ENCODE measurements around the gene CPED1.

The CPED1 gene

DNA sequence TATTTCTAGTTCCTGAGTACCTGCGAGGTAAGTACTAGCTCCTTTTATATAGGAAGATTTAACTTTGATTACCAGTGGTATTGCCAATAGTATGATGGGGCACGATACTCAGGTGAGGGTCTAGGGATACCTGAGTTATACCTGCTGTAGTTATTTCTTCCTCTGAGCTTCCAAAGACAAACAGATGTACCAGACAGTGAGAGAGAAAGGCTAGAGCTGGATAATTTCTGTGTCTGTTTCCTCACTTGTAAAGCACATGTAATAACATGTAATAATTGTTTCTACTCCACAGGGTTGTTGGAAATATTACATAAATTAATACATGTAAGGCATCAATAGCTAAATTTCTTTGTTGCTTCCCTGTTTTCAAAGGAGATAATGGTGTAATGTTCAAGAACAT lies 53.7 kb downstream of the CPED1 start:
- H3K9me3 ChIP-seq (ENCODE audit: control insufficient read depth in 2 of 2, low read length in 2 of 2), result no peaks in the 10 kb centered on the region
- no peak overlapping the region for H3K27ac ChIP-seq (ENCODE audit: low read length)
- no peaks in the 10 kb centered on the region for H3K27me3 ChIP-seq (ENCODE audit: control insufficient read depth in 1 of 2, insufficient read depth in 2 of 2, low read length in 2 of 2)
- H3K4me3 ChIP-seq (ENCODE audit: low read length in 2 of 2), result no peak overlapping the region
- H3K9ac ChIP-seq (ENCODE audit: low read length in 2 of 2), result no peak overlapping the region
- no peaks in the 10 kb centered on the region for H3K4me1 ChIP-seq (ENCODE audit: control insufficient read depth, insufficient read depth, low read length)
- H3K36me3 ChIP-seq (ENCODE audit: control insufficient read depth in 2 of 2, insufficient read depth in 2 of 2, low read length in 2 of 2), result no peaks in the 10 kb centered on the region

DNA sequence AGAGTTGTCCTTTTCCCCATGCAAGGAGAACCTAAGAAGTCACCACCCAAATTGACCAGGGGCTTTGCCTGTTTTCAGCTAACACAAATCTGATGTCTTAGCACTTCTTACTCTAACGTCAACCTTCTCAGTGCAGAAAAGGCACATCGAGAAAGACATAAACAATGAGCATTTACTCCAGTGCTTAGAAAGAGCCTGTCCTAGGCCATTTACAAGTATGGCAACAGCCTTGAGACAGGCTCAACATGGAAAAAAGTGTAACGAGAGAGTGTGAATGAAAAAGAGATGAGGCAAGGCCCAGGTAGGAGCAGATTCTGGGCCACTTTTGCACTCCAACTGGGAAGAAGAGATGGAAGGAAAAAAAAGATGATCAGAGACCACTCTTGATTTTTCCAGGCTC lies 54.4 kb downstream of the CPED1 start:
- H3K9me3 ChIP-seq (ENCODE audit: control insufficient read depth in 2 of 2, low read length in 2 of 2), result no peaks in the 10 kb centered on the region
- H3K9ac ChIP-seq (ENCODE audit: low read length in 2 of 2), result no peak overlapping the region
- peaks cover 0 to 2% of the 10 kb centered on the region in 2 donors for H3K36me3 ChIP-seq (ENCODE audit: control insufficient read depth in 2 of 2, insufficient read depth in 2 of 2, low read length in 2 of 2)
- no peaks in the 10 kb centered on the region for H3K27me3 ChIP-seq (ENCODE audit: control insufficient read depth in 1 of 2, insufficient read depth in 2 of 2, low read length in 2 of 2)
- H3K4me3 ChIP-seq (ENCODE audit: low read length in 2 of 2), result no peak overlapping the region
- no peaks in the 10 kb centered on the region for H3K4me1 ChIP-seq (ENCODE audit: control insufficient read depth, insufficient read depth, low read length)
- H3K27ac ChIP-seq (ENCODE audit: low read length), result no peak overlapping the region

DNA sequence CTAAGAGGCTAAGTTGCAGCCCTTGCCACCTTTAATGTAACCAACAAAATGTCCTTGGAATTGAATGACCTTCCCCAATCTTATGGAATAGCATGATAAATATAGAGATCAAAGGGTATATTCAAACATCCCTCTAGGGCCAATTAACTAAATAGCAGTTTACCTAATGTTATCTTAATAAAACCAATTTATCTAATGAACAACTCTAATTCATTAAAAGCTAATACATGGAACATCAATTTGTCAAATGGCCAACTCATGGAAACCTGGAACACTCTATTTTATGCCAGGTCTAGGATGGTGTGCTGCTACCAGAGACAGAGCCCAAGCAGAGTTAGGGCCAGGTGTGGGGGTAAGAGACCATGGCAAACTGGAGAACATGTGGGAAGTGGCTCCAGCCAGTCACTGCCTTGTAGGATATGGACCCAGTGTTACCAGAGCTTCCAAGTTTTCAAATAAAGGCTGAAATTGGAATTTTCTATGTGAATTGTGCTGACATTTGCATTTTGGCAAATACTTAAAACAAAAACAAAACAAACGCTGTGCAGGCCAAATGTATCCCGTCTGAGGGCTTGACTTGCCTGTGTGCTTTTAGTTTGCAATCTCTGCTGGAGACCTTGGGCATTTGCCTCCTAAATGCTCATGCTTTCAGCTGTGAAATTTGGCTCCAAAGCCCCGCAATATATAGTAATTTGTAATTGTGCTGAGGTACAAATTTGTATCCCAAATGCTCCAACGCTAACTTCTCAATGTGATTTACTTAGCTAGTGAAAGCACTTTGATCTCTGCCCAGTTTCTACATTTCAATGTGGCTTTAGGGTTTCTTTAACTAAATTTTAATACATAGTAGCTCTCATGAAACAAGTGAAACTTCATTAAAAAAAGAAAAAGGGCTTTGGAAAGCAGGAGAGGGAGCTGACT lies 55.1 kb downstream of the CPED1 start:
- no peaks in the 10 kb centered on the region for H3K9me3 ChIP-seq (ENCODE audit: control insufficient read depth in 2 of 2, low read length in 2 of 2)
- H3K36me3 ChIP-seq (ENCODE audit: control insufficient read depth in 2 of 2, insufficient read depth in 2 of 2, low read length in 2 of 2), result peaks cover 6 to 7% of the 10 kb centered on the region in 2 donors
- H3K4me3 ChIP-seq (ENCODE audit: low read length in 2 of 2), result no peak overlapping the region
- no peaks in the 10 kb centered on the region for H3K4me1 ChIP-seq (ENCODE audit: control insufficient read depth, insufficient read depth, low read length)
- no peak overlapping the region for H3K27ac ChIP-seq (ENCODE audit: low read length)
- H3K9ac ChIP-seq (ENCODE audit: low read length in 2 of 2), result no peak overlapping the region
- no peaks in the 10 kb centered on the region for H3K27me3 ChIP-seq (ENCODE audit: control insufficient read depth in 1 of 2, insufficient read depth in 2 of 2, low read length in 2 of 2)

DNA sequence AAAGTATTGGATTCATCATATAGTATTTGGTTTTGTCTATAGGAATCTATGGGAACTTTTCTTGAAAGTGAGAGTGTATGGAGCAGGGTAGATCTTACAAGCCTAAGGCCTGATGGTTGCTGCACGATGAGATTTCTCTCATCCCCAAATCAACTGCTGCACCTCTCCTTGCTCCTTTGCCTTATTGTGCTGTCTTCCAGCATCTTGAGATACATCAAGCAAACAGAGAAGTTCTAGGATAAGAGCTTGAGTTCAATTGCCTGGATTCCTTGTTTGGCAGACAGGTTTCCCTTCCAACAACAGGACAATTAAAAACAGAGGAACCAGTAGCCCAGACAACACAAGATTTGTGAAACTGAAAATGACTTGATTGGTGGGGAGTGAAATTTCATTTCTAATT lies 56.6 kb downstream of the CPED1 start:
- Histone ChIP-seq H3K9ac (ENCODE audit: low read length in 2 of 2) (no peak overlapping the region), H3K36me3 (ENCODE audit: control insufficient read depth in 2 of 2, insufficient read depth in 2 of 2, low read length in 2 of 2) (peaks cover 6 to 7% of the 10 kb centered on the region in 2 donors), H3K4me3 (ENCODE audit: low read length in 2 of 2) (no peak overlapping the region), H3K27me3 (ENCODE audit: control insufficient read depth in 1 of 2, insufficient read depth in 2 of 2, low read length in 2 of 2) (no peaks in the 10 kb centered on the region), H3K27ac (ENCODE audit: low read length) (no peak overlapping the region), H3K9me3 (ENCODE audit: control insufficient read depth in 2 of 2, low read length in 2 of 2) (no peaks in the 10 kb centered on the region), H3K4me1 (ENCODE audit: control insufficient read depth, insufficient read depth, low read length) (no peaks in the 10 kb centered on the region)

DNA sequence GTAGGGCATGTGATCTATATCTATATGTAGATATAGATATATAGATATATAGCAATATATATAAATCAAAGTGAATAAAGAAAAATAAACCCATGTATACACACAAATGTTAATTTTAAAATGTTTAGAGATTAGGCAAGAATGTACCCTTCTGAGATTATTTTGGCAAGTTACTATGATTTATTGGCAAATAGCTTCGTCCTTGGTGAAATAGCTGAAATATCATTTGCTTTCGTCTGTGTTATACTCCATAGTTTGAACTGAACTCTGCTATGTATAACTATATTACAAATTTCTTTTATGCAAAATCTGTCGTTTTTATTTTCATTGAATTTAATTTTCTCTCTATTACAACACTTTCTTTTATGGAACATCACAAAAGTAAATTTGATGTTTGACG lies 57.5 kb downstream of the CPED1 start:
- Histone ChIP-seq H3K4me3 (ENCODE audit: low read length in 2 of 2) (no peak overlapping the region), H3K9me3 (ENCODE audit: control insufficient read depth in 2 of 2, low read length in 2 of 2) (no peaks in the 10 kb centered on the region), H3K36me3 (ENCODE audit: control insufficient read depth in 2 of 2, insufficient read depth in 2 of 2, low read length in 2 of 2) (peaks cover 7 to 8% of the 10 kb centered on the region in 2 donors), H3K4me1 (ENCODE audit: control insufficient read depth, insufficient read depth, low read length) (no peaks in the 10 kb centered on the region), H3K27ac (ENCODE audit: low read length) (no peak overlapping the region), H3K27me3 (ENCODE audit: control insufficient read depth in 1 of 2, insufficient read depth in 2 of 2, low read length in 2 of 2) (no peaks in the 10 kb centered on the region), H3K9ac (ENCODE audit: low read length in 2 of 2) (no peak overlapping the region)

DNA sequence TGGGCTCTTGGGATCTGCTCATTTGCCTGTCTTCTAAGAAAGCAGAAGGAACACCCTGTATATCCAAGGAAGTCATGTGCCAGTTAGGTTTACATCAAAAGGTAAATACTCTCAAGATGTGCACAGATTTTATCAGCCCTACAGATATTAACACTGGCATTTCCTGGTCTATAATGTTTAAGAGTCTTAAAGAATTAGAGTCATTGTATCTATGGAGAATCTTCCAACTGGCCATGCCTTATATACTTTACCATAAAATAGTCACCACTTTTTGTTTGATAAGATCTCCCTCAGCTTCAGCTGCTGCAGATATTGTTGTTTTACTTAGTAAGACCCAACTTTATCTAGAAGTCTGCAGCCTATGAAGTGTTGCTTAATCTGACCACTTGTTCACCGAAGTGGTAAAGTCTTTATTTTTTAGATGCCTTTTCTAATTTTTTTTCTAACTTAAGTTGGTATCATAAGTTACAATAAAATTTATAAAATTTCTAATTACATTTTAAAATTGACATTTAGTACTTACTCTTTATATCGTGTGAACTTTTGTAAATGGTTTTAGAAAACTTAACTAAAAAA lies 58.5 kb downstream of the CPED1 start:
- no peaks in the 10 kb centered on the region for H3K4me1 ChIP-seq (ENCODE audit: control insufficient read depth, insufficient read depth, low read length)
- no peak overlapping the region for H3K4me3 ChIP-seq (ENCODE audit: low read length in 2 of 2)
- H3K27ac ChIP-seq (ENCODE audit: low read length), result no peak overlapping the region
- H3K36me3 ChIP-seq (ENCODE audit: control insufficient read depth in 2 of 2, insufficient read depth in 2 of 2, low read length in 2 of 2), result peaks cover 8 to 9% of the 10 kb centered on the region in 2 donors
- no peak overlapping the region for H3K9ac ChIP-seq (ENCODE audit: low read length in 2 of 2)
- H3K27me3 ChIP-seq (ENCODE audit: control insufficient read depth in 1 of 2, insufficient read depth in 2 of 2, low read length in 2 of 2), result no peaks in the 10 kb centered on the region
- H3K9me3 ChIP-seq (ENCODE audit: control insufficient read depth in 2 of 2, low read length in 2 of 2), result no peaks in the 10 kb centered on the region

DNA sequence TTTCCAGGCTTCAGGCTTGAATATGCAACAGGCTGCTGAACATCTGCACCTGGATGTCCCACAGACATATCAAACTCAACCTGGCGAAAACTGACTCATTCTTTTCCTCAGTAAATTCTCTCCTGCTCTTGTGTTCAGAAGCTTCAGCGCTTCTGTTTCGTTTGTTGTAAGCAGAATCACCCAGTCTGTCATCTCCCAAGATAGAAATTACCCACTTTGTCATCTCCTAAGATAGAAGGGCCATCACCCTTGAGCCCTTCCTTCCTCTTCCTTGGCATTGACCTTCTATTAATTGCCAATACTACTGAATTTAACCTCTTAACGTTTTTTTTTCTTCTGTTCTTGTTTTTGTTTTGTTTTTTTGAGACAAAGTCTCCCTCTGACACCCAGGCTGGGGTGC lies 59.7 kb downstream of the CPED1 start:
- H3K27ac ChIP-seq (ENCODE audit: low read length), result no peak overlapping the region
- peaks cover 9 to 13% of the 10 kb centered on the region in 2 donors for H3K36me3 ChIP-seq (ENCODE audit: control insufficient read depth in 2 of 2, insufficient read depth in 2 of 2, low read length in 2 of 2)
- H3K9ac ChIP-seq (ENCODE audit: low read length in 2 of 2), result no peak overlapping the region
- H3K4me3 ChIP-seq (ENCODE audit: low read length in 2 of 2), result no peak overlapping the region
- H3K4me1 ChIP-seq (ENCODE audit: control insufficient read depth, insufficient read depth, low read length), result no peaks in the 10 kb centered on the region
- no peaks in the 10 kb centered on the region for H3K27me3 ChIP-seq (ENCODE audit: control insufficient read depth in 1 of 2, insufficient read depth in 2 of 2, low read length in 2 of 2)
- no peaks in the 10 kb centered on the region for H3K9me3 ChIP-seq (ENCODE audit: control insufficient read depth in 2 of 2, low read length in 2 of 2)

DNA sequence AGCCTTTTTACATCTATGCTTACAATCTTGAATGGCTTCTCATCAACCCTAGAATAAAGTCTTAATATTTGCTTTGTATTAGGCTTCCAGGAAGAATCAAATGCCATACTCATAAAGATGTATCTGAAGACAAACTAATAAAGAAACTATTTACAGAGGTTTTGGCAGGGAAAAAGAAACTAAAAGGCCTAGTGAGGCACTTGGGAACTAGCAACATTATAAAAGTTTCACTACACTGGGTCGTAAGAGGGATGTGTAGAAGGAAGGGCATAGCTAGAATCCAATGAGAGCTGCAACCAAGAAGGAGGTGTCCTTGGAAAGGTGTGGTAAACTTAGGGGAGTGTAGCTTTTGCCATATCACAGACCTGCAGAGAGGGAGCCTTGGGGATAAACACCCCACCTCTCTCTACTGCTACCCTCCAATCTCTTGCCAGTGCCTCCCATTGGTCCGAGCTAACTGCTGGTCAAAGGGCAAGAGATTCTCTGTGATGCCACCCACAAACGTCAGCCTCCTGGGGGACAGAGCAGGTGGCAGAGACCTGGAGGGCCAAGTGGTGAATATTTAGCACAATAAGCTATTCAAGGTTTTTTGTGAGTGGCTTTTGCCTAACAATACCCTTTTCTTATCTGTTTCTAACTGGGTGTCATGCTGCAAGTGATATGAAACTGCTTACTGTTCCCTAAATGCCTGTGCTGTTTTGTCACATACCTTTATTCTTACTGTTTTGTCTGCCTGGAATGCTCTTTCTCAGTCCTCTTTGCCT lies 60.7 kb downstream of the CPED1 start:
- Histone ChIP-seq H3K36me3 (ENCODE audit: control insufficient read depth in 2 of 2, insufficient read depth in 2 of 2, low read length in 2 of 2) (peaks cover 9 to 13% of the 10 kb centered on the region in 2 donors), H3K4me3 (ENCODE audit: low read length in 2 of 2) (no peak overlapping the region), H3K27ac (ENCODE audit: low read length) (no peak overlapping the region), H3K4me1 (ENCODE audit: control insufficient read depth, insufficient read depth, low read length) (no peaks in the 10 kb centered on the region), H3K9ac (ENCODE audit: low read length in 2 of 2) (no peak overlapping the region), H3K9me3 (ENCODE audit: control insufficient read depth in 2 of 2, low read length in 2 of 2) (no peaks in the 10 kb centered on the region), H3K27me3 (ENCODE audit: control insufficient read depth in 1 of 2, insufficient read depth in 2 of 2, low read length in 2 of 2) (no peaks in the 10 kb centered on the region)

DNA sequence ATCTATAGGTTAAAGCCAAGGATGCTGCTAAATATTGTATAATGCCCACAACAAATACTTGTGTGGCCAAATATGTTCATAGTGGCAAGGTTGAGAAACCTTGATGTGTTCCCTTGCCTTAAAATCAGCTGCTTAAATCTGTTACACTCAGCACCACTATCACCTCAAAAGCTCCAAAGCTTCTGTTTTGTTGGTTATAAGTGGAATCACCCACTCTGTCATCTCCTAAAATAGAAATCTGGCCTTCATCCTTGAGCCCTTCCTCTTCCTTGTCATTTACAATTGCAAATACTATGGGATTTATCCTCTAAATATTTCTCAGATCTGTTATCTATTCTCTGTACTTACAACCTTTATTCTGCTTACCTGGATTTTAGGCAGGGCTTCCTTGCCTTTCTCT lies 61.4 kb downstream of the CPED1 start:
- Histone ChIP-seq H3K4me1 (ENCODE audit: control insufficient read depth, insufficient read depth, low read length) (no peaks in the 10 kb centered on the region), H3K4me3 (ENCODE audit: low read length in 2 of 2) (no peak overlapping the region), H3K36me3 (ENCODE audit: control insufficient read depth in 2 of 2, insufficient read depth in 2 of 2, low read length in 2 of 2) (peaks cover 9 to 13% of the 10 kb centered on the region in 2 donors)

DNA sequence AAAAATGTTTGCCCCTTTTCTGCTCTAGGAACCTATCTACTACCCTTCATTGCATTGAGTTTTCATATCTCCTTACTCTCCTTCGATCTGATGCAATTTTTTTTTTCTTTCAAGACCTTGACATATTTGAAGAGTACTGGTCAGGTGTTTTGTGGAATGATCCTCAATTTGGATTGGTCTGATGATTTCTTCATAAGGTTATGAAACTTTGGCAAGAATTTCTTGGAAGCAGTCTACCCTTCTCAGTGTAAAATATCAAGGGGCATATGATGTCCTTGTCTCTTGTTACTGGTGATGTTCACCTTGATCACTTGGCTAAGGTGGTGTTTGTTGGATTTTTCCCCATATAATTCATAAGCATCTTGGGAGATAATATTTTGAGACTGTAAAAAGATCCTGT lies 64.7 kb downstream of the CPED1 start:
- H3K4me1 ChIP-seq (ENCODE audit: control insufficient read depth, insufficient read depth, low read length), result no peaks in the 10 kb centered on the region
- no peaks in the 10 kb centered on the region for H3K9me3 ChIP-seq (ENCODE audit: control insufficient read depth in 2 of 2, low read length in 2 of 2)

More for the DNA sequence above, 61.4 kb downstream of the CPED1 start:
- Histone ChIP-seq H3K27ac (ENCODE audit: low read length) (no peak overlapping the region), H3K9ac (ENCODE audit: low read length in 2 of 2) (no peak overlapping the region), H3K9me3 (ENCODE audit: control insufficient read depth in 2 of 2, low read length in 2 of 2) (no peaks in the 10 kb centered on the region), H3K27me3 (ENCODE audit: control insufficient read depth in 1 of 2, insufficient read depth in 2 of 2, low read length in 2 of 2) (no peaks in the 10 kb centered on the region)

More for the DNA sequence above, 64.7 kb downstream of the CPED1 start:
- Histone ChIP-seq H3K27ac (ENCODE audit: low read length) (no peak overlapping the region), H3K36me3 (ENCODE audit: control insufficient read depth in 2 of 2, insufficient read depth in 2 of 2, low read length in 2 of 2) (peaks cover 6 to 8% of the 10 kb centered on the region in 2 donors), H3K27me3 (ENCODE audit: control insufficient read depth in 1 of 2, insufficient read depth in 2 of 2, low read length in 2 of 2) (no peaks in the 10 kb centered on the region), H3K9ac (ENCODE audit: low read length in 2 of 2) (no peak overlapping the region), H3K4me3 (ENCODE audit: low read length in 2 of 2) (no peak overlapping the region)
